Measurements from ENCODE around the gene SYNJ2.

SYNJ2 gene

GRCh38 chr6:158041788-158042187 is 60.1 kb downstream of the SYNJ2 start:
- DNase-seq (ENCODE audit: low spot score): no peak

DNA sequence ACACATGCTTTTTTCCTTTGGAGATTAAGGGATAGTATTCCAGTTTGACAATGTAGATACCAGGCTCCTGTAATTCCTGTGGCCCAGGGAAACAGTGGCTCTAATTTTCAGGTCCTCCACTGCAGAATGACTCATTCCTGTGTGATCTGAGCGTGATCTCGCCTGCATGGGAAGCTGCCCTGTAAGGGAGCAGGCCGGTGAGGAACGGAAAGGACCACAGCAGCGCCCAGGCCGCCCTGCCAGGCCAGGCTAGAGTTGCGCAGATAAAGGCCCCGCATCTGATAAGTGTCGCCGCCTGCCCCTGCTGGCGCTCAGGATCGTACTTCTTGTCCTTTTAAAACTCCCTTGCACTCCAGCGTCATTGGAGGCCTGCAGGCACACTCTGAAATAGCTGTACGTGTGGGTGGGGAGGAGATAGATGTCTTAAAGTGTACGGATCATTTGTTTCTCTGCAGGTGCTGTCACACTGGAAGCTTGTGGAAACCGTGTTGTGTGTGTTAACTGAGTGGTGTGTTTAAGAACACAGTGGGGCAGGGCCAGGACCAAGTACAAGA is 60.7 kb downstream of the SYNJ2 start:
- DNase-seq (ENCODE audit: low spot score): peak; percentile 65

DNA sequence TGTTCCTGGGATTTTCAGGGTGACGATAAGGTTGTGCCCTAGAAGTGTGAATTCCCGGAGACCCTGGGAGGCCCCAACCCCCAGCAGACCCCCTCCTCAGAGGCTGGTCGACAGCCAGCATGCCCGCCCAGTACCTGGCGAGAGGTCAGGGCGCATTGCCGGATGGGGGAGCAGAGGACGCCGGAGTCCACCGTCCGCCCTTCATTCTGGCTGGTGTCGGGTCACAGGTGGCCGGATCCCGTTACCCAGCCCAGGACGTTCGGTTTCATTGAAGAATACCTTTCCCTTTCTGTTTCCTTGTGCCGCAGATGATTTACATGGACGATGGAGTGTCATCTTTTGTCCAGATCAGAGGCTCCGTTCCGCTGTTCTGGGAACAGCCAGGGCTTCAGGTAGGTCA is 61.3 kb downstream of the SYNJ2 start:
- DNase-seq (ENCODE audit: low spot score): no peak

DNA sequence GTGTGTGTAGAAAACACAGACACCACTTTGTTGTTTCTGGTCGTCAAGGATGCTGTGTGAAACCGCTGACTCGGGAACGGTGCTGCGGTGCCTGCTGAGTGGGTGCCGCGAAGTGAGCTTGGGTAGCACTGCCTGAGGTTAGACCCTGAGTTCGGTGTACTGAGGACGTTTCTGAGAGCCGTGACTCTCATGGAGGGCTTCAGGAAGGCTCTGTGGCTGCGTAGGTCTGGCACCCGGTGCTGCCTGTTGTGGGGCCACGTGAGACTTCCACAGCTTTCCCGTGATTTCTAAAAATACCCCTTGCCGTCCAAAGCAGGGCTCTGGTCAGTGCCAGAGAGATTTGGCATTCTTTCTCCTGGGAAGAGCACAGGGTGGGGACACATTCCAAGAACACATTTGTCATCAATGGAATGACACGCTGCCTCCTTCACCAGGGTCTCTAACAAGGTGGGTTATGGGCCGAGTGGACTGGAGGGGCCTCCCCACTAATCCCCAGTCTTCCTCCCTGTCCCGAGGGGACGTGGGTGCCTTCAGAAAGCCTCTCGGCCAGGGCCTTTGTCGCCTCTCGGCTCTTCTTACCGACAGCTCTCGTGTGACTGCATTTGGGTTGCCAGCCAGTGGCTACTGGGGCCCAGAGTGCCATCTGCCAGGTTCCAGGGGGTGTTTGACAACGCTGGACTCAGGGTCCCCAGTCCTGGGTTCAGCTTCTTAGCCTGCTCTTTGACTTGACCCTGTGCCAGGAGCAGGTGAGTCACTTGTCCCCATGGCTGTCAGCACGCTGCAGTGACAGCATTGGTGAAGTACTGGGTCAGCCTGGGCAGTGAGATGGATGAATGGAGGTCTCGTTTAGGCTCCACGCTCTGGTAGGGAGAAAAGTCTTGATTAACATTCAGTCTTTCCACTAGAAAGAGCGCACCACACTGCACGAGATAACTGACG is 62.2 kb downstream of the SYNJ2 start:
- DNase-seq (ENCODE audit: low spot score): no peak

- DNase-seq (ENCODE audit: low spot score): no peak
These were observed 62.8 kb downstream of the SYNJ2 start for GRCh38 chr6:158044525-158044888.

GRCh38 chr6:158046201-158047126 is 64.8 kb downstream of the SYNJ2 start:
- no peak for DNase-seq (ENCODE audit: low spot score)

- no peak for DNase-seq (ENCODE audit: low spot score)
These were observed 65.5 kb downstream of the SYNJ2 start for GRCh38 chr6:158047127-158047518.

GRCh38 chr6:158047563-158048323 is 66.1 kb downstream of the SYNJ2 start:
- DNase-seq (ENCODE audit: low spot score): no peak

GRCh38 chr6:158048589-158048988 is 66.9 kb downstream of the SYNJ2 start:
- no peak for DNase-seq (ENCODE audit: low spot score)

GRCh38 chr6:158049055-158050028 is 67.7 kb downstream of the SYNJ2 start:
- DNase-seq (ENCODE audit: low spot score): no peak

GRCh38 chr6:158050107-158050735 is 68.6 kb downstream of the SYNJ2 start:
- no peak for DNase-seq (ENCODE audit: low spot score)

DNA sequence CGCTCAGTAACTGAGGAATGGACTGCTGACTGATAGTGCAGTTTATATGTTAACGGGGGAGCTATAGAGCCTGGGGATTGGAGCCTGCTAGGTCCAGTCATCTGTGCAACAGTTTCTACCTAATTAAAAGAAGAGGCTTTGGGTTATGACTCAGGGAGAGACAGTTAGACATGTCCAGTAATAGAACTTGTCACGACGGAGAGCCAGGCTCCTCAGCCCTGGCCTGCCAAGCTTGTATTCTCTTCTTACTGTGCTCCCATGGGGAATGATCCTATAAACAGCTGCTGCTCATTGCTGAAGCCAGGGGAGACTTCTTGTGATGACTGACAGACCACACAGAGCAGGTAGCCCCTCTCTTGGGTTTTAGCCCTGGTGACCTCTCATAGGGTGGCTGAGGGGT is 69.3 kb downstream of the SYNJ2 start:
- DNase-seq (ENCODE audit: low spot score): no peak

- DNase-seq (ENCODE audit: low spot score): no peak
These were observed 70.3 kb downstream of the SYNJ2 start for GRCh38 chr6:158051968-158052367.

- DNase-seq (ENCODE audit: low spot score): no peak
These were observed 72.0 kb downstream of the SYNJ2 start for GRCh38 chr6:158053377-158054313.

GRCh38 chr6:158056355-158056754 is 74.7 kb downstream of the SYNJ2 start:
- DNase-seq (ENCODE audit: low spot score): no peak

DNA sequence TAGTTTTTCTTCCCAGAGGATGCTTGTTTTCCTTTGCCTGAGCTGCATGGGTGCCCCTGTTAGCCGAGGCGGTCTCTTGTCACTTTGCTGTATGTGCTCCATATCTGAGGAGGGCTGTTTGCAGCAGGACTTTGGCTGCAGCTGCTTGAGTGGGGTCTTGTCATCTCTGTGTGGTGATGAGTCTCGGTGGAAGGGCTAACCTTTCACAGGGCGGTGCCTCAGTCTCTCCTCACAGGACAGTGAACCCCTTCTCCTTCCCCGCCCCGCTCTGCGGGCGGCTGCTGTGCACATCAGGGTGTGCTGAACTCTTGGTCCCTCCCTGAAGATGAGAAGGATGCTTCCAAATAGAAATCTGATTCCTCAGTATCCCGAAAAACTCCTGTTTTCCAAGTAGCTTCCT is 75.1 kb downstream of the SYNJ2 start:
- no peak for DNase-seq (ENCODE audit: low spot score)

- no peak for DNase-seq (ENCODE audit: low spot score)
These were observed 75.7 kb downstream of the SYNJ2 start for GRCh38 chr6:158057213-158057987.

- DNase-seq (ENCODE audit: low spot score): no peak
These were observed 76.5 kb downstream of the SYNJ2 start for GRCh38 chr6:158058171-158058651.

Data from SK-N-DZ (cell line).